A673 (cell line): ENCODE measurements around the gene FAM114A1. TPM values are rescaled to one million over a fixed set of nuclear protein-coding genes. Genes with fewer than 3 reads are reported as not detected.

Experiments used
- Bru-seq: library from RNA; stranded (reverse); fragments of 400-500 nt; gene quantifications from one replicate; lab custom pipeline; 2021; lab: Mats Ljungman, UMichigan
- BruChase-seq, 2 experiments: library from RNA; stranded (reverse); fragments of 400-500 nt; gene quantifications; one replicate each; lab custom pipeline; 2021; lab: Mats Ljungman, UMichigan
- BruUV-seq: library from RNA; stranded (reverse); fragments of 400-500 nt; replicated peaks from 2 replicates; lab custom pipeline; 2021; lab: Mats Ljungman, UMichigan
- CTCF ChIA-PET: fragments of 300-600 bp; sonication (Branson Sonifier 250); formaldehyde crosslinking; loops from one replicate; lab custom pipeline; 2022; ENCODE audit warnings: antibody characterized with exemption; lab: Charles Lee
- POLR2A ChIA-PET: fragments of 300-600 bp; sonication (Branson Sonifier 250); formaldehyde crosslinking; loops from one replicate; lab custom pipeline; 2022; ENCODE audit warnings: antibody characterized with exemption; ENCODE audit not compliant: low non-redundant PET; lab: Charles Lee
- DNase-seq: peaks from one replicate; pipeline ENCODE4 v3.0.0-alpha.2; 2015; ENCODE audit warnings: low spot score
- H3K27ac ChIP-seq: fragments of 200-600 bp; sonication (generic); 2 replicates; pipeline ENCODE4 v1.5.1; 2016; ENCODE audit warnings: mixed run types, low read depth, mild to moderate bottlenecking, mixed read lengths, antibody characterized with exemption, low read length; ENCODE audit not compliant: poor library complexity, severe bottlenecking
- H3K27me3 ChIP-seq: fragments of 200-600 bp; sonication (generic); replicated peaks from 2 replicates; pipeline ENCODE4 v1.6.1; 2017; ENCODE audit warnings: mixed run types, low read depth, mild to moderate bottlenecking, mixed read lengths, antibody characterized with exemption, low read length; ENCODE audit not compliant: insufficient read depth, poor library complexity
- H3K36me3 ChIP-seq: fragments of 200-600 bp; sonication (generic); 2 replicates; pipeline ENCODE4 v1.6.1; 2016; ENCODE audit warnings: mixed run types, mild to moderate bottlenecking, mixed read lengths, antibody characterized with exemption, low read length; ENCODE audit not compliant: insufficient read depth, poor library complexity, severe bottlenecking
- H3K4me1 ChIP-seq: fragments of 200-600 bp; sonication (generic); 2 replicates; pipeline ENCODE4 v1.6.1; 2017; ENCODE audit warnings: mixed run types, mild to moderate bottlenecking, mixed read lengths, antibody characterized with exemption, low read length; ENCODE audit not compliant: insufficient read depth, poor library complexity, severe bottlenecking
- H3K4me3 ChIP-seq: fragments of 200-600 bp; sonication (generic); 2 replicates; pipeline ENCODE4 v1.5.1; 2016; ENCODE audit warnings: low read depth, mixed run types, mild to moderate bottlenecking, mixed read lengths, low read length; ENCODE audit not compliant: poor library complexity, severe bottlenecking
- H3K9me3 ChIP-seq: fragments of 200-600 bp; sonication (generic); 2 replicates; pipeline ENCODE4 v1.6.1; 2016; ENCODE audit warnings: mixed run types, low read depth, mild to moderate bottlenecking, mixed read lengths, antibody characterized with exemption, low read length; ENCODE audit not compliant: poor library complexity, severe bottlenecking
- EZH2 ChIP-seq: fragments of 200-600 bp; sonication (generic); IDR thresholded peaks from 2 replicates; pipeline ENCODE4 v1.6.1; 2017; ENCODE audit warnings: borderline replicate concordance, low read depth, mild to moderate bottlenecking, mixed read lengths, antibody characterized with exemption, low read length; ENCODE audit not compliant: poor library complexity, severe bottlenecking
- intact Hi-C: fragments of 100-400 bp; cut with micrococcal nuclease; formaldehyde crosslinking; loops from one replicate; pipeline ENCODE4 v1.10.0; 2022; ENCODE audit not compliant: unreplicated experiment
- long read RNA-seq: library from polyadenylated mRNA; stranded (forward); transcript quantifications from one replicate; pipeline ENCODE4 v2.0.0, GENCODE V29; 2022
- total RNA-seq: library from RNA; stranded (reverse); gene quantifications from 2 replicates; pipeline ENCODE4 v1.2.3, GENCODE V29; 2021
- TF ChIP-seq, protein P1 (sequence below): fragments of 300-800, 200-600 bp; sonication (generic); conservative IDR thresholded peaks from 2 replicates; pipeline ENCODE4 v1.5.1; 2017; ENCODE audit warnings: low read depth, mild to moderate bottlenecking, antibody characterized with exemption, low read length, moderate library complexity, mixed read lengths

Gene FAM114A1
- total RNA-seq: 4.2 and 6.3 TPM in 2 replicates
- percentile 37 among the genes with signal in this experiment for Bru-seq, nascent RNA
- BruChase-seq, experiment 1, labeled RNA remaining after a 2-hour chase: percentile 32 among the genes with signal in this experiment
- BruChase-seq, experiment 2, labeled RNA remaining after a 6-hour chase: percentile 35 among the genes with signal in this experiment
- long read RNA-seq, full-length matches to known transcripts: 2 of 11 reads
- long read RNA-seq, partial matches to known transcripts: 5 of 11 reads
- long read RNA-seq, other reads (novel, unspliced or antisense): 4 of 11 reads

DNA sequence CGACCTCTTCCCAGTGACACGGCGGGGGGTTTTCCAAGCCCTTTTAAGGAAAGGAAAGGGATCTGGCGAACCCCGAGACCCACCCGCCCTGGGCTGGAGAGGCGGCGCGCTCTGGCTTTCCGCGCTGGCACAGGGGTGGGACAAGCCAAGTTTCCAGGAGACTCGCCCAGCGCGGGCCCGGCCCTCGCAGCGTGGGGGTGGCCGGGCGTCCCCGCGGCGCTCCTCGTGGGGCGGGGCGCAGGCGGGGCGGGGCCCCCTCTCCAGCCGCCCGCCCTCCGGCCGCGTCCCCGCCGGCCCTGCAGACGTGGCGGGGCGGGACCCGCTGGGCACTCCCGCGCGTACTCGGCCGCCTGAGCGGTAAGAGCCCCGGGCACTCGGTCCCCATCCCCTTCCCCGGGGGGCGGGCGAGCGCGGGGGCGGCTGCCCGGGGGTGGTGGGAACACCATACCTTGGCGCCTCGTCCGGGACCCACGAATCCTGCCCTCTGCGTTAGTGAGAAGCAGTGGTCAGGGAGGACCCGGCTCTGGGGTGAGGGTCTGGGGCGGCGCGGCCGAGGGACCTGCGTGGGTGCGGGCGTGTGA lies at the start of gene FAM114A1:
Gene FAM114A1 (plus strand): TSS at position 329 of the 581 bp plus-strand sequence. CDS start 10,273 bp downstream, outside the sequence.
- DNase-seq: peak; percentile 63
- no peaks in the 10 kb centered on the region for H3K9me3 ChIP-seq
- H3K4me1 ChIP-seq: no peaks in the 10 kb centered on the region
- H3K4me3 ChIP-seq: peak within 1 kb of the TSS; percentile 53
- H3K36me3 ChIP-seq: no peaks in the 10 kb centered on the region
- POLR2A ChIA-PET: no interaction called here
- no peaks in the 10 kb centered on the region for H3K27me3 ChIP-seq
- H3K27ac ChIP-seq: no peak within 1 kb of the TSS
- BruUV-seq: no TSS peak
- no peak for TF ChIP-seq EZH2
- TF ChIP-seq, protein P1, sequence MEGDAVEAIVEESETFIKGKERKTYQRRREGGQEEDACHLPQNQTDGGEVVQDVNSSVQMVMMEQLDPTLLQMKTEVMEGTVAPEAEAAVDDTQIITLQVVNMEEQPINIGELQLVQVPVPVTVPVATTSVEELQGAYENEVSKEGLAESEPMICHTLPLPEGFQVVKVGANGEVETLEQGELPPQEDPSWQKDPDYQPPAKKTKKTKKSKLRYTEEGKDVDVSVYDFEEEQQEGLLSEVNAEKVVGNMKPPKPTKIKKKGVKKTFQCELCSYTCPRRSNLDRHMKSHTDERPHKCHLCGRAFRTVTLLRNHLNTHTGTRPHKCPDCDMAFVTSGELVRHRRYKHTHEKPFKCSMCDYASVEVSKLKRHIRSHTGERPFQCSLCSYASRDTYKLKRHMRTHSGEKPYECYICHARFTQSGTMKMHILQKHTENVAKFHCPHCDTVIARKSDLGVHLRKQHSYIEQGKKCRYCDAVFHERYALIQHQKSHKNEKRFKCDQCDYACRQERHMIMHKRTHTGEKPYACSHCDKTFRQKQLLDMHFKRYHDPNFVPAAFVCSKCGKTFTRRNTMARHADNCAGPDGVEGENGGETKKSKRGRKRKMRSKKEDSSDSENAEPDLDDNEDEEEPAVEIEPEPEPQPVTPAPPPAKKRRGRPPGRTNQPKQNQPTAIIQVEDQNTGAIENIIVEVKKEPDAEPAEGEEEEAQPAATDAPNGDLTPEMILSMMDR: no peak
- CTCF ChIA-PET: no interaction called here
- intact Hi-C loops: no loop called here

DNA sequence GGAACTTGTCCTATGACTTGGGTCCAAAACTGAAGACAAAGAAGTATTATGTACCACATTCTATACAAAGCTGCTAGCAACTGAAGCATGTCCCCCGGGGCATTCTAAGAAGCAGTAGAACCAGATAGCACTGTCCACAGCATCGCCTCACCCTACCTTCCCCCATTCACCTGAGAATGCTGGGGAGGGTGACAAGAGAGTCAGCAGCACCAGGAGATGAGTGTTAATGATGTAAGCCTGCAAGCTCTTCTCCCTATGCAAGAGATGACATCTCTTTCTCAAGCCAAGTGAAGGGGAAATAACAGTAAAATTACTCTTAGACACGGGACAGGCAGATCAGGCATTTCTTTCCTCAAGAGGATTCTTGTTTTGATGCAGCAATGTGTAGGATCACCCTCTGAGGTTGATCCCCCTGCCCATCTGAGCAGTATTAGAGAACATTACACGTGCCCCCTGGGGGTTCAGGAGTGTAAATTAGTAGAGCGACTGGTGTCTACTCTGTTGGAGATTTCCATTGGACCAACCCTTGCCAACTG lies 49.1 kb upstream of the FAM114A1 start:
- Histone ChIP-seq H3K4me3 (no peak overlapping the region), H3K27ac (no peak overlapping the region), H3K36me3 (no peaks in the 10 kb centered on the region), H3K9me3 (no peaks in the 10 kb centered on the region), H3K4me1 (no peaks in the 10 kb centered on the region), H3K27me3 (no peaks in the 10 kb centered on the region)
- POLR2A ChIA-PET: no interaction called here
- intact Hi-C loops: no loop called here
- no TSS peak for BruUV-seq
- no peak for DNase-seq
- CTCF ChIA-PET: no interaction called here
- TF ChIP-seq EZH2: no peak
- TF ChIP-seq, protein P1: no peak

DNA sequence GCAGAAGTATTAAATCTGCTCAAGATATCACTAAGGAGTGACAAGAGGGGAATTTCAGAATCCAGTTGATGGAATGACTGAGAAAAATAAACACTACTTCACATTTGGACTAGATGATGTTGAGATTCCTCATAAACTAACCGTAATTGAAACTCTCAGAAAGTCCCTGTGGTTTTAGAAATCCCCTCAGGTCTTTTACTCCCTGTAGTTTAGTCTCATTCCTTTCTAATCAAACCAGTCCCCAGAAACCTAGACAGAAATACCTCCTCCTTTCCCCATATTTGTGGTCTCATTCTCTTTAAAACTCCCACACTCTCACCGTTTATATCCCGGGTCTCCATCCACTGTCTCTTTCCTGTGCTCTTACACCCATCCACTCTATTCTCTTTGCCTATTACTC lies 48.0 kb upstream of the FAM114A1 start:
- TF ChIP-seq, protein P1: no peak
- no peak for TF ChIP-seq EZH2
- BruUV-seq: no TSS peak
- no peak overlapping the region for H3K4me3 ChIP-seq
- ChIA-PET CTCF (no interaction called here), POLR2A (no interaction called here)
- no peak for DNase-seq
- no peaks in the 10 kb centered on the region for H3K9me3 ChIP-seq
- H3K27me3 ChIP-seq: no peaks in the 10 kb centered on the region
- no peaks in the 10 kb centered on the region for H3K36me3 ChIP-seq
- H3K4me1 ChIP-seq: no peaks in the 10 kb centered on the region
- H3K27ac ChIP-seq: no peak overlapping the region
- intact Hi-C loops: no loop called here
